H9 (cell line): Measurements from ENCODE around the gene CYP39A1. TPM values are rescaled to one million over a fixed set of nuclear protein-coding genes. Genes with fewer than 3 reads are reported as not detected.

Experiments used
- DNase-seq: peaks from one replicate; pipeline ENCODE4 v3.0.0-alpha.2; 2017
- H2AFZ ChIP-seq: one replicate; pipeline ENCODE4 v1.6.1; 2013; ENCODE audit warnings: mild to moderate bottlenecking, low read length, control low read depth, moderate library complexity
- H2AK5ac ChIP-seq: 2 replicates; pipeline ENCODE4 v1.6.1; 2013; ENCODE audit warnings: low read length, control low read depth, mixed read lengths; ENCODE audit not compliant: insufficient read length
- H2BK120ac ChIP-seq: one replicate; pipeline ENCODE4 v1.6.1; 2013; ENCODE audit warnings: low read depth, mild to moderate bottlenecking, low read length, control low read depth, inconsistent platforms; ENCODE audit not compliant: poor library complexity, severe bottlenecking
- H2BK12ac ChIP-seq: 2 replicates; pipeline ENCODE4 v1.6.1; 2013; ENCODE audit warnings: low read length, control low read depth, mixed read lengths, low read depth; ENCODE audit not compliant: insufficient read length
- H2BK15ac ChIP-seq: 2 replicates; pipeline ENCODE4 v1.6.1; 2013; ENCODE audit warnings: low read depth, low read length, control low read depth
- H2BK20ac ChIP-seq: one replicate; pipeline ENCODE4 v1.6.1; 2013; ENCODE audit warnings: low read depth, mild to moderate bottlenecking, low read length, control low read depth, inconsistent platforms; ENCODE audit not compliant: poor library complexity, severe bottlenecking
- H2BK5ac ChIP-seq: 2 replicates; pipeline ENCODE4 v1.6.1; 2013; ENCODE audit warnings: low read length, control low read depth, mixed read lengths; ENCODE audit not compliant: insufficient read length
- H3K14ac ChIP-seq: 2 replicates; pipeline ENCODE4 v1.6.1; 2013; ENCODE audit warnings: low read length, control low read depth; ENCODE audit not compliant: insufficient read depth
- H3K18ac ChIP-seq: 2 replicates; pipeline ENCODE4 v1.6.1; 2013; ENCODE audit warnings: low read depth, mild to moderate bottlenecking, mixed read lengths, low read length, control low read depth; ENCODE audit not compliant: insufficient read length
- H3K23ac ChIP-seq: 2 replicates; pipeline ENCODE4 v1.6.1; 2013; ENCODE audit warnings: low read length, control low read depth, mixed read lengths, low read depth; ENCODE audit not compliant: insufficient read length
- H3K23me2 ChIP-seq: 2 replicates; pipeline ENCODE4 v1.6.1; 2013; ENCODE audit warnings: low read depth, mild to moderate bottlenecking, mixed read lengths, low read length, control low read depth; ENCODE audit not compliant: insufficient read length, poor library complexity, severe bottlenecking
- H3K27ac ChIP-seq: 2 replicates; pipeline ENCODE4 v1.5.1; 2013; ENCODE audit warnings: low read length, control low read depth, mixed read lengths, low read depth; ENCODE audit not compliant: insufficient read length
- H3K27me3 ChIP-seq: 2 replicates; pipeline ENCODE4 v1.6.1; 2013; ENCODE audit warnings: low read length, control low read depth, inconsistent platforms; ENCODE audit not compliant: insufficient read depth
- H3K4ac ChIP-seq: 2 replicates; pipeline ENCODE4 v1.6.1; 2013; ENCODE audit warnings: low read depth, mild to moderate bottlenecking, control low read depth, inconsistent platforms, low read length, moderate library complexity
- H3K4me1 ChIP-seq: 2 replicates; pipeline ENCODE4 v1.6.1; 2013; ENCODE audit warnings: low read length, control low read depth, inconsistent platforms; ENCODE audit not compliant: insufficient read depth
- H3K4me2 ChIP-seq: 2 replicates; pipeline ENCODE4 v1.6.1; 2013; ENCODE audit warnings: low read length, control low read depth, mixed read lengths; ENCODE audit not compliant: insufficient read length, insufficient read depth
- H3K56ac ChIP-seq: 2 replicates; pipeline ENCODE4 v1.6.1; 2013; ENCODE audit warnings: low read depth, mild to moderate bottlenecking, mixed read lengths, low read length, control low read depth; ENCODE audit not compliant: insufficient read length
- H3K79me1 ChIP-seq: 2 replicates; pipeline ENCODE4 v1.6.1; 2013; ENCODE audit warnings: low read depth, mild to moderate bottlenecking, moderate library complexity, low read length, control low read depth, inconsistent platforms; ENCODE audit not compliant: insufficient read depth, poor library complexity, severe bottlenecking
- H3K79me2 ChIP-seq: 2 replicates; pipeline ENCODE4 v1.6.1; 2013; ENCODE audit warnings: low read length, control low read depth, inconsistent platforms; ENCODE audit not compliant: insufficient read depth
- H3K9ac ChIP-seq: 2 replicates; pipeline ENCODE4 v1.6.1; 2013; ENCODE audit warnings: low read length, control low read depth, mixed read lengths; ENCODE audit not compliant: insufficient read length; ENCODE audit errors: extremely low read depth
- H3K9me3 ChIP-seq: one replicate; pipeline ENCODE4 v1.6.1; 2013; ENCODE audit warnings: low read depth, low read length, inconsistent platforms; ENCODE audit not compliant: control insufficient read depth
- H3T11ph ChIP-seq: one replicate; pipeline ENCODE4 v1.6.1; 2013; ENCODE audit warnings: mild to moderate bottlenecking, low read length, control low read depth, inconsistent platforms
- H4K20me1 ChIP-seq: one replicate; pipeline ENCODE4 v1.6.1; 2013; ENCODE audit not compliant: control insufficient read depth, insufficient read length, insufficient read depth
- H4K5ac ChIP-seq: 2 replicates; pipeline ENCODE4 v1.6.1; 2013; ENCODE audit warnings: low read depth, mild to moderate bottlenecking, mixed read lengths, low read length, control low read depth; ENCODE audit not compliant: insufficient read length
- H4K8ac ChIP-seq: replicated peaks from 2 replicates; pipeline ENCODE4 v1.6.1; 2013; ENCODE audit warnings: low read length, control low read depth, mixed read lengths, low read depth; ENCODE audit not compliant: insufficient read length
- H4K91ac ChIP-seq: 2 replicates; pipeline ENCODE4 v1.6.1; 2013; ENCODE audit warnings: low read depth, mild to moderate bottlenecking, moderate library complexity, mixed read lengths, low read length, control low read depth; ENCODE audit not compliant: insufficient read length
- H3K27ac Mint-ChIP-seq, 3 experiments: 2 replicates in 2 of 3; 3 replicates in 1 of 3; pipeline ENCODE4 v1.8.0; 2020 to 2021; ENCODE audit warnings: mixed read lengths in 3 of 3, mild to moderate bottlenecking in 1 of 3, moderate library complexity in 1 of 3
- H3K27me3 Mint-ChIP-seq: 2 replicates; pipeline ENCODE4 v1.8.0; 2021; ENCODE audit warnings: low read depth, mild to moderate bottlenecking, moderate library complexity, mixed read lengths
- H3K36me3 Mint-ChIP-seq, 3 experiments: 2 replicates in 2 of 3; 3 replicates in 1 of 3; pipeline ENCODE4 v1.8.0; 2020 to 2021; ENCODE audit warnings: low read depth in 3 of 3, mixed read lengths in 3 of 3; ENCODE audit not compliant: insufficient read depth in 1 of 3
- H3K4me1 Mint-ChIP-seq, 2 experiments: 2 replicates each; pipeline ENCODE4 v1.8.0; 2020; ENCODE audit warnings: mixed read lengths in 2 of 2
- H3K4me3 Mint-ChIP-seq, 2 experiments: 2 replicates in 1 of 2; 3 replicates in 1 of 2; pipeline ENCODE4 v1.8.0; 2020 to 2021; ENCODE audit warnings: mild to moderate bottlenecking in 2 of 2, mixed read lengths in 2 of 2, moderate library complexity in 1 of 2
- H3K9me3 Mint-ChIP-seq, 2 experiments: 2 replicates in 1 of 2; 3 replicates in 1 of 2; pipeline ENCODE4 v1.8.0; 2020; ENCODE audit warnings: mild to moderate bottlenecking in 2 of 2, mixed read lengths in 2 of 2, moderate library complexity in 1 of 2
- CTCF ChIP-seq: fragments of 200-600 bp; sonication (generic); conservative IDR thresholded peaks from 3 replicates; pipeline ENCODE4 v1.8.0; 2021; ENCODE audit warnings: antibody characterized with exemption, mild to moderate bottlenecking
- total RNA-seq: library from RNA; stranded (reverse); gene quantifications from 2 replicates; pipeline ENCODE4 v1.2.1, GENCODE V29; 2021

CYP39A1 gene
- total RNA-seq, 1 experiment from 2014 or later = 0.50 TPM

GRCh38 chr6:46500382-46500781 is 152.2 kb downstream of the CYP39A1 start:
- H2AFZ ChIP-seq = no peak overlapping the region
- H3K4me2 ChIP-seq = no peak overlapping the region
- no peak overlapping the region for H3K18ac ChIP-seq
- no peak overlapping the region for H3K56ac ChIP-seq
- no peak overlapping the region for H3K27ac ChIP-seq
- Mint-ChIP-seq H3K4me3 (no peak overlapping the region), H3K27ac (no peak overlapping the region), H3K9me3 (no peaks in the 10 kb centered on the region), H3K27me3 (no peaks in the 10 kb centered on the region), H3K36me3 (no peaks in the 10 kb centered on the region), H3K4me1 (no peaks in the 10 kb centered on the region)
- no peak overlapping the region for H2BK120ac ChIP-seq
- no peak overlapping the region for H3K4ac ChIP-seq
- TF ChIP-seq CTCF = no peak
- H3K23ac ChIP-seq = no peak overlapping the region
- no peak overlapping the region for H4K8ac ChIP-seq
- H3K9me3 ChIP-seq = no peaks in the 10 kb centered on the region
- H4K20me1 ChIP-seq = no peaks in the 10 kb centered on the region
- no peak overlapping the region for H3K9ac ChIP-seq
- no peak overlapping the region for H2BK12ac ChIP-seq
- H3K14ac ChIP-seq = no peak overlapping the region
- no peaks in the 10 kb centered on the region for H3K27me3 ChIP-seq
- no peak for DNase-seq
- H2AK5ac ChIP-seq = no peak overlapping the region
- H2BK15ac ChIP-seq = no peak overlapping the region
- H3T11ph ChIP-seq = no peak overlapping the region
- no peaks in the 10 kb centered on the region for H3K79me1 ChIP-seq
- H3K79me2 ChIP-seq = no peaks in the 10 kb centered on the region; the same call in 1 of the 2 replicates
- H2BK5ac ChIP-seq = no peak overlapping the region
- H3K23me2 ChIP-seq = no peaks in the 10 kb centered on the region
- H4K5ac ChIP-seq = no peak overlapping the region
- no peak overlapping the region for H2BK20ac ChIP-seq
- H3K4me1 ChIP-seq = no peaks in the 10 kb centered on the region
- no peak overlapping the region for H4K91ac ChIP-seq

Other genes with a start within 250 kb of the CYP39A1 start
- 3.0 TPM in 2 replicates for gene RCAN2, start 161.4 kb downstream of the CYP39A1 start, total RNA-seq
- 3.8 and 5.1 TPM in 2 replicates for gene SLC25A27, start 157 bp upstream of the CYP39A1 start, total RNA-seq
- gene TDRD6, start 35.1 kb upstream of the CYP39A1 start, total RNA-seq = 0.02 and 0.15 TPM in 2 replicates
- gene PLA2G7, start 82.6 kb upstream of the CYP39A1 start, total RNA-seq = 1.7 and 1.8 TPM in 2 replicates
- not detected in 2 replicates for gene ANKRD66, start 94.1 kb upstream of the CYP39A1 start, total RNA-seq
- gene MEP1A, start 140.6 kb upstream of the CYP39A1 start, total RNA-seq = not detected in 2 replicates